GM10847 (cell line): ENCODE data around the gene SLC12A2.

Experiments used
- POLR2A ChIP-seq: IDR thresholded peaks from 2 replicates; pipeline ENCODE4 v1.6.1; 2011; ENCODE audit not compliant: insufficient read length; ENCODE audit errors: extremely low read depth

SLC12A2 gene

GRCh38 chr5:128193665-128194390 lies 110.3 kb downstream of the SLC12A2 start:
- TF ChIP-seq POLR2A: no peak

DNA sequence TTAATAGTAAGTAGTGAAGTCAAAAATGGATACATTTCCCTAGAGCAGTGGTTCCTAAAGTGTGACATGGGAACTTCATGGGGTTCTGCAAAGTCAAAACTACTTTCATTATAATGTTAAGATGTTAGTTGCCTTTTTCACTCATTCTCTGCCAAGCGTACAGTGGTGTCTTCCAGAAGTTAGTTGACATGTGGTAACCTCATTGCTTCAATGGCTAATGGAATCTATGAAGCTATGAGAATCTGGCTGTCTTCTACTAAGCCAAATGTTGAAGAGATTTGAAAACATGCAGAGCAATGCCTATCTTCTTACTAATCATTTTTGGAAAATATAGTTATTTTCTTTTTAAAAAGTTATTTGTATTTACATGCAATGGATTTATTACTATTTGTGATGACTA lies 111.8 kb downstream of the SLC12A2 start:
- TF ChIP-seq POLR2A: no peak

DNA sequence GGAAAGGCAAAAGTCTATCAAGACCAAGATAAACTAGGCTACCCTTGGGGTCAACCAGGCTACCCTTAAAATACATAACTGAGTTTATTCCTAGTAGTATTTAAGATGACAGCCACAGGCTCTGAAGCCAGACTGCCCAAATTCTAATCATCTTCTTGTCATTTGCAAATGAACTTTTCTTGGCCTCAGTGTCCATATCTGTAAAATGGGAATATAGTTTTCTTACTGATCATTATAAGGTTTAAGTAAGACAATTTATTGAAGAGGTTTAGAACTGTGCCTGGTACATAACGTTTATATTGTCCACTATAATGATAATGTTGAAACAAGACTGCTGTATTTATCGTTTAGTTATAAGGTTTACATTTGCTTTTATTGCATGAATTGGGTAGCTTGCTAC lies 112.5 kb downstream of the SLC12A2 start:
- no peak for TF ChIP-seq POLR2A

DNA sequence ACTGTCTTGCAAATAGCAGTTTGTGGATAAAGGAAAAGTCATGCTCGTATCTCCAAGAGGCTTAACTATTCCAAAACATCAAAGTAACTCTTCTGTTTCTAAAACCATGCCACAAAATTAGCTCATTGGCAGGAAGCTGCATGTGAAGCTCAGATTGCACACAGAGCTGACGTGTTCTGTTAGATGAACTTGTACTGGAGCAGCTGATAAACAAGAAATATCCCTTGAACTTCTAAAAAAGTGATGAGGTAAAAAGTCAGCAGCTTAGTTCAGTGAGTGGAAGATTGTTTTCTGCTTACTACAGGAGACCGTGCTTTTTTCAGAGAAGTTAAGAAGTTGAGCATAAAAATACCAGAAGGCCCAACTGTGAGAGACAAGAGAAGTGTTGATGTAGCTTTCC lies 113.2 kb downstream of the SLC12A2 start:
- no peak for TF ChIP-seq POLR2A

DNA sequence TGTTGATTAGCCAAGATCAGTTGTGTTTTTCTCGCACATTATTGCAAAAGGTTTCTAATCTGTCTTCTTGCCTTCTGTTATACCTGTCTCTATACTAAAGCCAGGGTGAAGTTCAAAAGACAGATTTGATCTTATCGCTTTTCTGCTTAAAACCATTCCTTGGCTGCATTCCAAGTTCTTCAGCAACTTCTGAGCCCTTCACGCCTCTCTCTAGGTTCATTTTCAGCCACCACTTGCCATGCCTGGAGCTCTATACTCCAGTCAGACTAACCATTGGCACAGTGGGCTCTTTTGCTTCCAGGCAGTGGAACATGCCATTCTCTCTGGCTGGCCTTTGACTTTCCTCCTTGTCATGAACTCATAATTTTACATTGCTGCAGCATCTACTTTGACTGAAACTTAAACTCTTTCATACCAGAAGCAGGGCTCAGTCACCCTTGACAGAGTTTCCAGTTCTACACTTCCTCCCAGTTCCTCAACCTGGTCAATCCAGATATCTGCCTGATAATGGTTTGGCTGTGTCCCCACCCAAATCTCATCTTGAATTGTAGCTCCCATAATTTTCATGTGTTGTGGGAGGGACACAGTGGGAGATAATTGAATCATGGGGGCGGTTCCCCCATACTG lies 114.4 kb downstream of the SLC12A2 start:
- no peak for TF ChIP-seq POLR2A

GRCh38 chr5:128199104-128199503 lies 115.5 kb downstream of the SLC12A2 start:
- TF ChIP-seq POLR2A: no peak

DNA sequence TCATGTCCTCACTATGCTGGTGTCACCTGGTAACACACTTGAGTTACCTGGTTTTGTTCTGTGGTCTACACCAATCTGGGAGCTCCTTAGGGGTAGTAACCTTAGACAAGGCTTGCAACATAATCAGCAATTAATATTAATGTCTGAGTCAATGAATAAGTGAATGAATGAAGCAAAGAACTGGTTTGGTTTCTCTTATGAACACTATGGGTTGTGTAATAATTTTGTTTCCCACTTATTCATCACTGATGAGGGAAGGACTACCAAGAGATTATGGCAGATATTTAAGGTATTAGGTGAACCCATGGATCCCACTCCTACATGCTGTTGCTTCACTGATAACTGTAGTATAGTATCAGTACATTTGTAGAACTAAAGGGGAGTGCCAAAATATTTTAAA lies 116.0 kb downstream of the SLC12A2 start:
- TF ChIP-seq POLR2A: no peak

DNA sequence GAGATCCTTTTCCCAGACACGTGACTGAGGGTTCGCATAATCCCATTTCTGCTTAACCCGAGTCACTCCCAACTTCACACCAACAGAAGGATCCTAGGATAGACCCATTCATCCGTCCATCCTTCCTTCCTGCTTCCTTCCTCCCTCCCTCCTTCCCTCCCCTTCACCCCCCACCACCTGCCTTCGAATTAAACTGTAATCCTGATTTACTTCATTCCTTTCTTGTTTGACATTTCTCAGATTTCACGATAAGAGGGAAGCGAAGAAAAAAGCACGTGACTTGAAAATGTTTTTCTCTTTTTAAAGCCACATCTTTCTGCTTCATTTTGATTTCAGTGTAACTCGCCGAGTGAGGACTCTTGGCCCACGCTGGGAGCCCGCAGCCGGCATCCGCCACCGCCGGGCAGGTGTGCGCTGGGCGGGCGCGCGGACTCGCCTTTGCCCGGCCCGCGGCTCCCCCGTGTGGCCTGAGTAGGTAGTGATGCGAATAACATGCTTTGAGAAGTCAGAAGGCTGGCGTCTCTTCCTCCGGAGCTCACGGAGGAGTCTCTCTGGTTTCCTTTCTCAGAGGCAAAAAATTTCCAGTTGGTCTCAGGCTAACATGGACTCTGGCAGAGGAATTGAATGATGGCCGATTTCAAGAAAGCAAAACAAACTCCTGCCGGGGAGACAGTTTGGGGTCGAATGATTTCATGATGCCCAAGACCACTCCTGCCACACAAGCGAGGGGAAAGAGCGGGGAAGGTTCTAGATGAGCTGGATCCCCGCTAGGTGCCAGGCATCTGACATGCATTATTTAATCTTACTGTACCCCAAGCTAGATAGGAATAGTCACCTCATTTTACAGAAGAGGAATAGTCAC lies 117.7 kb downstream of the SLC12A2 start:
- TF ChIP-seq POLR2A: no peak

DNA sequence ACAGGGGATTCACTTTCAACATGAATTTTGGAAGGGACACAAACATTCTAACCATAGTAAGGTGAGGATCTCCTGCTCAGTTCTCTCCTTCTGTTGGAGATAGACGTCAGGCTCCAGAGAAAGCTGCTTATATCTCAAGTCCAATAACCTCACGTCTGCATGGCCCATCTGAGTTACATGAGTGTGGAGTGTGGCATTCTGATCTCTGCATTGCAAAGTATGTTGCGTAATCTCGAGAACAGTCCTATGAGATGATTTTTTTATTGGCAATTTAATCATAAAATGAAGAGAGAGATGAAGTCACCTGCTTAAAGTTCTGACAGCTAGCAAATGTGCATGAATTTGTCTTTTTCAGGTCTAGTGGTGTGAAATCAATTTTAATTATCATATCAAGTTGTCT lies 118.8 kb downstream of the SLC12A2 start:
- TF ChIP-seq POLR2A: no peak

- no peak for TF ChIP-seq POLR2A
Measured at GRCh38 chr5:128208436-128208835, 124.9 kb downstream of the SLC12A2 start.

DNA sequence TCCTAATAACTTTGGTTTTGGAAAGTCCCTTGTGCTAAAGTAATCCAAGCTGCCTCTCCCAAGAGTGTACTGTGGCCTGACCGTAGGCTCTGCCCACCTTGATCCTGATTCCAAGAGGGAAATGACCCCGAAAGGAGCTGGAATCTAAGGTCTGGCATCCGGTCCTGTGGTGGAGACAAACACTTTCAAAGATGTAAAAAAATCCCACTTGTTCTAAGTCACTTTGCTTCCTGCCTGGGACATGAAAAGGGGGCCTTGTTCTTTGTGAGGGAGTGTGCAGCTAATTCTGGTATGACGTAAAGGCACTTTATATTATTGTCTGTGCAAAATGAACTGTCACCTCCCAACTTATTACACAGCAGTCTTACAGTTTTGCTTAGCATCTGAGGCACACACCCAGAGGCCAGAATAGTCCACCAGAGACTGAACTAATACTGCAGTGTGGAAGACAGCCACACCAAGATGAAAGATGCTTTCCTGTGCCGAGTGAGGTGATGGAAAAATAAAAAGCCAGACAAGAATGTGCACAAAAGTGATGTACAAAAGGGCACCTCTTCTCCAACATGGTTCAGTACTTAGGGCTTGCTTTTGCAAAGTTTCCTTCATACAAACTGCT lies 128.7 kb downstream of the SLC12A2 start:
- no peak for TF ChIP-seq POLR2A

- TF ChIP-seq POLR2A: no peak
Measured at GRCh38 chr5:128213340-128213739, 129.8 kb downstream of the SLC12A2 start.

DNA sequence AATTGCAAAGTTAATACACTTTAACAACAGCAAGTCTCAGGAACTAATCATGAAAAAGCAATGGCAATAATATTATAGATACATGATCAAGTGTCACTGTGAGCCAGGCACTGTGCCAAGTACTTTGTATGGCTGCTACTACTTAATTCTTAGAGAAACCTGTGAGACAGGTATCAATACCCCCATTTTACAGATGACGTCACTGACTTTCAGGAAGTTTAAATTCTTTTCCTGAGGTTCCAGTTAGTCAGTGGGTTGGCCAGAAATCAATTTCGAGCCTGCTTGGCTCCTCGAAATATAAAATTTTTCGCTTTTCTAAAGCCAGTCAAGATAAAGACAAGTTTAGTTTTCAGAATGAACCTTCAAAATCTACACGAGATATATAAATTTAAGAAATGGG lies 130.3 kb downstream of the SLC12A2 start:
- no peak for TF ChIP-seq POLR2A

DNA sequence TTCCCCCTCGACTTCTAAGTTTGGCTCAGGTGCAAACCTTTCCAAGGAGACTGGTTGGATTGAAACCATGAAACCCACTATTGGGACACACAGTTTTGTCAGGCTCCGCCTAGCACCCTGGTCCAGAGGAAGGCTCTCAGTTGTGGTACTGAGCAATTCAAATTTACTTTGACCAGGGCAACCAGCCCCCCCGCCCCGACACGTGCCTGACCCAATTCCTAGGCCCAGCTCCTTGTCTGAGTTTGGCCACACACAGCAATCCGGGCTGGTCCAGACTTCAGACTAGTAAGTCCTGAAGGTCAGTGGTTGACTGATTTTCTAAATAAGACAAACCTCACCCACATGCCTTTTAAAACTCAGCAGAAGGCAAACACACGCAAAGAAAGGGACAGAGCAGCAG lies 132.7 kb downstream of the SLC12A2 start:
- TF ChIP-seq POLR2A: no peak

GRCh38 chr5:128216860-128217531 lies 133.4 kb downstream of the SLC12A2 start:
- no peak for TF ChIP-seq POLR2A
